Measurements from ENCODE around the gene ULBP3.

DNA sequence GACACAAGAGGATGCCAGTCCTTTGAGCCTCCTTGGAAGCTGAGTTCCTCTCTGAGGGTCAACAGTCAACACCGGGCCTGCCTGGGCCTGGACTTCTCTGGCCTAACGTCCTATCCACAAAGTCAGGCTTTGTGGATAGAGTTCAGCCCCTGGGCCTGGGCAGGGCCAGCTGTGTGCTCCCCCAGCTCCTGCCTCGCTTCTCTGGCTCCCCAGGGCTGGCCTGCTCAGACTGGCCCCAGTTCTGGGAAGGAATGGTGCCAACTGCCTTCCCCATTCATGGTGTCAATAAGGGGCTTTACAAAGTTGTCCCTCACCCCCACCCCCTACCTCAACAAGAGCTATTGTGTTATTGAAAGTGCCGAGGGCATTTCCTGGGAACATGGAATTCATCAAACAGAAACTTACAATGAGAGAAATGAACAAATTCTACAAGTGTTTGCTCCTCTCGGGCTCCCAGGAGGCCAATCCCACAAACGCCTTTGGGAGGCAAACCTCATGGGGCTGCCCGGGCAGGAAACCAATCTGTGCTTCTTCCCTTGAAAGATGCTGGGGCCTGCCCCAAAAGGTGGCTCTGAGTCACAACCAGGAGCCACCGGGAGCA lies 47.4 kb upstream of the ULBP3 start:
- TF ChIP-seq, protein P1, sequence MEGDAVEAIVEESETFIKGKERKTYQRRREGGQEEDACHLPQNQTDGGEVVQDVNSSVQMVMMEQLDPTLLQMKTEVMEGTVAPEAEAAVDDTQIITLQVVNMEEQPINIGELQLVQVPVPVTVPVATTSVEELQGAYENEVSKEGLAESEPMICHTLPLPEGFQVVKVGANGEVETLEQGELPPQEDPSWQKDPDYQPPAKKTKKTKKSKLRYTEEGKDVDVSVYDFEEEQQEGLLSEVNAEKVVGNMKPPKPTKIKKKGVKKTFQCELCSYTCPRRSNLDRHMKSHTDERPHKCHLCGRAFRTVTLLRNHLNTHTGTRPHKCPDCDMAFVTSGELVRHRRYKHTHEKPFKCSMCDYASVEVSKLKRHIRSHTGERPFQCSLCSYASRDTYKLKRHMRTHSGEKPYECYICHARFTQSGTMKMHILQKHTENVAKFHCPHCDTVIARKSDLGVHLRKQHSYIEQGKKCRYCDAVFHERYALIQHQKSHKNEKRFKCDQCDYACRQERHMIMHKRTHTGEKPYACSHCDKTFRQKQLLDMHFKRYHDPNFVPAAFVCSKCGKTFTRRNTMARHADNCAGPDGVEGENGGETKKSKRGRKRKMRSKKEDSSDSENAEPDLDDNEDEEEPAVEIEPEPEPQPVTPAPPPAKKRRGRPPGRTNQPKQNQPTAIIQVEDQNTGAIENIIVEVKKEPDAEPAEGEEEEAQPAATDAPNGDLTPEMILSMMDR (IDR thresholded peaks at IDR 0.05), result no peak
- TF ChIP-seq RAD21 (IDR thresholded peaks at IDR 0.05; ENCODE audit: low read length) (no peak), SMC3 (IDR thresholded peaks at IDR 0.05; ENCODE audit: low read depth, low read length) (no peak), REST (IDR thresholded peaks at IDR 0.05; ENCODE audit: low read depth, low read length) (no peak), RFX5 (IDR thresholded peaks at IDR 0.05; ENCODE audit: low read length) (no peak), RXRA (IDR thresholded peaks at IDR 0.05; ENCODE audit: borderline replicate concordance, low read depth) (no peak), MXI1 (IDR thresholded peaks at IDR 0.05; ENCODE audit: low read depth, low read length) (no peak)
- TF ChIP-seq, protein P2, sequence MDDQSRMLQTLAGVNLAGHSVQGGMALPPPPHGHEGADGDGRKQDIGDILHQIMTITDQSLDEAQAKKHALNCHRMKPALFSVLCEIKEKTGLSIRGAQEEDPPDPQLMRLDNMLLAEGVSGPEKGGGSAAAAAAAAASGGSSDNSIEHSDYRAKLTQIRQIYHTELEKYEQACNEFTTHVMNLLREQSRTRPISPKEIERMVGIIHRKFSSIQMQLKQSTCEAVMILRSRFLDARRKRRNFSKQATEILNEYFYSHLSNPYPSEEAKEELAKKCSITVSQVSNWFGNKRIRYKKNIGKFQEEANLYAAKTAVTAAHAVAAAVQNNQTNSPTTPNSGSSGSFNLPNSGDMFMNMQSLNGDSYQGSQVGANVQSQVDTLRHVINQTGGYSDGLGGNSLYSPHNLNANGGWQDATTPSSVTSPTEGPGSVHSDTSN (IDR thresholded peaks at IDR 0.05), result no peak
